HepG2 (cell line): ENCODE measurements around the gene UGT8. TPM values are rescaled to one million over a fixed set of nuclear protein-coding genes. Genes with fewer than 3 reads are reported as not detected.

ENCODE experiments used
- ATAC-seq: fragments of 200-7000 bp; cut with Tn5 transposase; 3 replicates; pipeline ENCODE4 v1.9.1; 2020; ENCODE audit warnings: mild to moderate bottlenecking, moderate library complexity
- BruUV-seq: library from RNA; stranded (reverse); fragments of 400-500 nt; replicated peaks from 2 replicates; lab custom pipeline; 2021; lab: Mats Ljungman, UMichigan
- CTCF ChIA-PET: fragments of 300-600 bp; formaldehyde crosslinking; extraction: SDS; loops from one replicate; lab custom pipeline; 2021; ENCODE audit warnings: low total read pairs, inconsistent platforms, low intra/inter-chr PET ratio; lab: Yijun Ruan, JAX
- POLR2A ChIA-PET: fragments of 350-600 bp; sonication (Branson Sonifier 250); formaldehyde crosslinking; loops from one replicate; lab custom pipeline; 2020; ENCODE audit warnings: antibody characterized with exemption, inconsistent platforms; lab: Yijun Ruan, JAX
- DNase-seq: peaks from one replicate; pipeline ENCODE4 v3.0.0-alpha.2; 2015; ENCODE audit warnings: low spot score
- FAIRE-seq: peaks from 3 replicates; lab custom pipeline; 2011; peaks lifted over from hg19 to GRCh38; lab: Jason Lieb, UNC
- H2AFZ ChIP-seq: one replicate; pipeline ENCODE4 v1.6.1; 2011; ENCODE audit warnings: low read length, inconsistent platforms
- H3K27ac ChIP-seq: fragments of 300-600 bp; 3 replicates; pipeline ENCODE4 v1.8.0; 2011; ENCODE audit warnings: mixed run types, mild to moderate bottlenecking, mixed read lengths, low read length, inconsistent platforms; ENCODE audit not compliant: insufficient read depth; ENCODE audit errors: extremely low read length
- H3K27me3 ChIP-seq, 2 experiments: fragments of 200-600 bp in 1 of 2; 2 replicates in 1 of 2; 3 replicates in 1 of 2; pipeline versions ENCODE4 v1.6.0 to v1.8.0; 2011; ENCODE audit warnings: low read length in 2 of 2, mild to moderate bottlenecking in 2 of 2, moderate library complexity in 2 of 2, inconsistent platforms in 1 of 2; ENCODE audit not compliant: insufficient read depth in 2 of 2, control insufficient read depth in 1 of 2
- H3K36me3 ChIP-seq, 2 experiments: fragments of 200-600 bp in 1 of 2; replicated peaks in 1 of 2; 2 replicates in 1 of 2; 3 replicates in 1 of 2; pipeline versions ENCODE4 v1.5.1 to v1.8.0; 2011; ENCODE audit warnings: low read length in 2 of 2, inconsistent platforms in 1 of 2; ENCODE audit not compliant: insufficient read depth in 2 of 2, control insufficient read depth in 1 of 2
- H3K4me1 ChIP-seq: 2 replicates; pipeline ENCODE4 v1.5.1; 2012; ENCODE audit warnings: low read length, inconsistent platforms; ENCODE audit not compliant: insufficient read depth
- H3K4me2 ChIP-seq: 2 replicates; pipeline ENCODE4 v1.6.0; 2011; ENCODE audit warnings: low read depth, low read length, inconsistent platforms
- H3K4me3 ChIP-seq, 3 experiments: fragments of 200-600 bp in 1 of 3; sonication (generic), shearing (Covaris generic) in 1 of 3; replicated peaks in 1 of 3; 2 replicates each; pipeline ENCODE4 v1.5.1; 2011 to 2016; ENCODE audit warnings: low read length in 3 of 3, inconsistent platforms in 2 of 3, low read depth in 2 of 3, mild to moderate bottlenecking in 2 of 3, control low read depth in 1 of 3, mixed read lengths in 1 of 3; ENCODE audit not compliant: insufficient read depth in 1 of 3
- H3K79me2 ChIP-seq: one replicate; pipeline ENCODE4 v1.6.1; 2011; ENCODE audit warnings: low read length, inconsistent platforms; ENCODE audit not compliant: insufficient read depth
- H3K9ac ChIP-seq: 2 replicates; pipeline ENCODE4 v1.6.0; 2011; ENCODE audit warnings: mild to moderate bottlenecking, low read depth, low read length, inconsistent platforms; ENCODE audit not compliant: insufficient read depth
- H3K9me3 ChIP-seq: 2 replicates; pipeline ENCODE4 v1.5.1; 2012; ENCODE audit warnings: mild to moderate bottlenecking, low read length
- H4K20me1 ChIP-seq: 2 replicates; pipeline ENCODE4 v1.6.0; 2011; ENCODE audit warnings: inconsistent platforms, mild to moderate bottlenecking, low read length, moderate library complexity; ENCODE audit not compliant: insufficient read depth
- ATF1 ChIP-seq: IDR thresholded peaks from 2 replicates; pipeline ENCODE4 v1.6.1; 2016; ENCODE audit warnings: mild to moderate bottlenecking, control low read depth
- HCFC1 ChIP-seq: fragments of 150-350 bp; IDR thresholded peaks from 2 replicates; pipeline ENCODE4 v1.6.1; 2014; ENCODE audit warnings: low read depth, low read length
- MXD4 ChIP-seq: IDR thresholded peaks from 2 replicates; pipeline ENCODE4 v1.6.1; 2016; ENCODE audit warnings: mild to moderate bottlenecking, missing biosample characterization, missing genetic modification reagents
- ZNF124 ChIP-seq: sonication (generic); formaldehyde crosslinking; IDR thresholded peaks from 2 replicates; pipeline ENCODE4 v1.4.0; 2020; ENCODE audit warnings: missing genetic modification reagents
- ZNF235 ChIP-seq: sonication (generic); formaldehyde crosslinking; IDR thresholded peaks from 2 replicates; pipeline ENCODE4 v1.8.1; 2023; ENCODE audit warnings: mild to moderate bottlenecking, missing genetic modification reagents, borderline replicate concordance
- WGBS: methylation state at CpG from one replicate; pipeline ENCODE4 v1.1.6; 2017; ENCODE audit warnings: low lambda C conversion rate; 5-methylcytosine and 5-hydroxymethylcytosine counted together
- in situ Hi-C: cut with HindIII; loops from 2 replicates; pipeline ENCODE4 v1.10.0; 2017; ENCODE audit warnings: low pct_unique_long_range_greater_than_20kb; ENCODE audit not compliant: extremely low pct_ligation_motif_present
- intact Hi-C: fragments of 100-400 bp; cut with micrococcal nuclease; formaldehyde crosslinking; loops from one replicate; pipeline ENCODE4 v1.10.0; 2022; ENCODE audit not compliant: unreplicated experiment
- polyA plus RNA-seq, 8 experiments: library from polyadenylated mRNA; depleted of rRNA in 3 of 8; stranded (reverse) in 7 of 8; unstranded in 1 of 8; fragments of >200 nt; fragmentation: Illumina TruSeq in 4 of 8; extraction: Trizol in 4 of 8; gene quantifications; 2 replicates each; pipeline versions ENCODE4 v1.2.1 to v1.2.3, GENCODE V29; 2011 to 2016; ENCODE audit warnings: low read depth in 4 of 8, missing spikeins in 1 of 8, mixed read lengths in 1 of 8; ENCODE audit not compliant: insufficient read depth in 1 of 8
- total RNA-seq, 5 experiments: library from RNA; depleted of rRNA; stranded (reverse); fragments of >200 nt; fragmentation: Illumina TruSeq; extraction: Trizol; gene quantifications; 2 replicates each; pipeline ENCODE4 v1.2.3, GENCODE V29; 2016; ENCODE audit warnings: low read depth in 1 of 5
- TF ChIP-seq, protein P1 (sequence below): sonication (generic); formaldehyde crosslinking; IDR thresholded peaks from 2 replicates; pipeline ENCODE4 v1.9.0; 2021; ENCODE audit warnings: missing genetic modification reagents, borderline replicate concordance
- TF ChIP-seq, protein P2 (sequence below), 2 experiments: sonication (generic) in 1 of 2; formaldehyde crosslinking in 1 of 2; IDR thresholded peaks; 2 replicates each; pipeline versions ENCODE4 v1.4.0 to v1.6.1; 2016 to 2020; ENCODE audit warnings: borderline replicate concordance in 1 of 2, low read depth in 1 of 2, mild to moderate bottlenecking in 1 of 2, missing genetic modification reagents in 1 of 2
- TF ChIP-seq, protein P3 (sequence below): sonication (generic); formaldehyde crosslinking; IDR thresholded peaks from 2 replicates; pipeline ENCODE4 v1.5.0; 2020; ENCODE audit warnings: mild to moderate bottlenecking, missing genetic modification reagents

UGT8 gene
- total and polyA plus RNA-seq, 2 of the 13 experiments (the other 11 are each of a cell fraction or from before 2014, with no cell fraction given): not detected

DNA sequence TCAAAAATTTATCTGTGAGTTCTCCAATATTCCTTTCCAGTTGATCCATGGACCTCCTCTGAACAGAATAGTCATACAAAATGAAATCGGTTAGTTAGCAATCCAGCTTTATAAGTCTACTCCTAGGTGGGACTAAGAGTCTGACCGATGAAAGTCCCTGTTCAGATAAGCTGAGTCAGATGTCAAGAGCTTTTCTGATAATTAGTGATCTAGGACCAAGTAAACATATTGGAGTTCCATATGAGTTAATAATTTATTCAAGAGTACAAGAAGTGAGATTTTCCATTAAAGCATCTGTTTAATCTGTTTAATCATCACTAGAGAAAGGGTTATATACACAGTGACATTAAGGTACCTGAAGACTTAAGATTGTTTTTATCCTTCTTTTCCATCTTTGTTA lies 74.7 kb downstream of the UGT8 start (continued):
- TF ChIP-seq, protein P1, sequence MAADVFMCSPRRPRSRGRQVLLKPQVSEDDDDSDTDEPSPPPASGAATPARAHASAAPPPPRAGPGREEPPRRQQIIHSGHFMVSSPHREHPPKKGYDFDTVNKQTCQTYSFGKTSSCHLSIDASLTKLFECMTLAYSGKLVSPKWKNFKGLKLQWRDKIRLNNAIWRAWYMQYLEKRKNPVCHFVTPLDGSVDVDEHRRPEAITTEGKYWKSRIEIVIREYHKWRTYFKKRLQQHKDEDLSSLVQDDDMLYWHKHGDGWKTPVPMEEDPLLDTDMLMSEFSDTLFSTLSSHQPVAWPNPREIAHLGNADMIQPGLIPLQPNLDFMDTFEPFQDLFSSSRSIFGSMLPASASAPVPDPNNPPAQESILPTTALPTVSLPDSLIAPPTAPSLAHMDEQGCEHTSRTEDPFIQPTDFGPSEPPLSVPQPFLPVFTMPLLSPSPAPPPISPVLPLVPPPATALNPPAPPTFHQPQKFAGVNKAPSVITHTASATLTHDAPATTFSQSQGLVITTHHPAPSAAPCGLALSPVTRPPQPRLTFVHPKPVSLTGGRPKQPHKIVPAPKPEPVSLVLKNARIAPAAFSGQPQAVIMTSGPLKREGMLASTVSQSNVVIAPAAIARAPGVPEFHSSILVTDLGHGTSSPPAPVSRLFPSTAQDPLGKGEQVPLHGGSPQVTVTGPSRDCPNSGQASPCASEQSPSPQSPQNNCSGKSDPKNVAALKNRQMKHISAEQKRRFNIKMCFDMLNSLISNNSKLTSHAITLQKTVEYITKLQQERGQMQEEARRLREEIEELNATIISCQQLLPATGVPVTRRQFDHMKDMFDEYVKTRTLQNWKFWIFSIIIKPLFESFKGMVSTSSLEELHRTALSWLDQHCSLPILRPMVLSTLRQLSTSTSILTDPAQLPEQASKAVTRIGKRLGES (CRISPR knock-in tag): no peak
- no peak for TF ChIP-seq HCFC1
- TF ChIP-seq ATF1: no peak
- TF ChIP-seq, protein P2, sequence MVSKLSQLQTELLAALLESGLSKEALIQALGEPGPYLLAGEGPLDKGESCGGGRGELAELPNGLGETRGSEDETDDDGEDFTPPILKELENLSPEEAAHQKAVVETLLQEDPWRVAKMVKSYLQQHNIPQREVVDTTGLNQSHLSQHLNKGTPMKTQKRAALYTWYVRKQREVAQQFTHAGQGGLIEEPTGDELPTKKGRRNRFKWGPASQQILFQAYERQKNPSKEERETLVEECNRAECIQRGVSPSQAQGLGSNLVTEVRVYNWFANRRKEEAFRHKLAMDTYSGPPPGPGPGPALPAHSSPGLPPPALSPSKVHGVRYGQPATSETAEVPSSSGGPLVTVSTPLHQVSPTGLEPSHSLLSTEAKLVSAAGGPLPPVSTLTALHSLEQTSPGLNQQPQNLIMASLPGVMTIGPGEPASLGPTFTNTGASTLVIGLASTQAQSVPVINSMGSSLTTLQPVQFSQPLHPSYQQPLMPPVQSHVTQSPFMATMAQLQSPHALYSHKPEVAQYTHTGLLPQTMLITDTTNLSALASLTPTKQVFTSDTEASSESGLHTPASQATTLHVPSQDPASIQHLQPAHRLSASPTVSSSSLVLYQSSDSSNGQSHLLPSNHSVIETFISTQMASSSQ (IDR thresholded peaks at IDR 0.05; ENCODE audit: low read depth): no peak
- TF ChIP-seq, protein P2 (CRISPR knock-in tag; IDR thresholded peaks at IDR 0.05; ENCODE audit: borderline replicate concordance): no peak

DNA sequence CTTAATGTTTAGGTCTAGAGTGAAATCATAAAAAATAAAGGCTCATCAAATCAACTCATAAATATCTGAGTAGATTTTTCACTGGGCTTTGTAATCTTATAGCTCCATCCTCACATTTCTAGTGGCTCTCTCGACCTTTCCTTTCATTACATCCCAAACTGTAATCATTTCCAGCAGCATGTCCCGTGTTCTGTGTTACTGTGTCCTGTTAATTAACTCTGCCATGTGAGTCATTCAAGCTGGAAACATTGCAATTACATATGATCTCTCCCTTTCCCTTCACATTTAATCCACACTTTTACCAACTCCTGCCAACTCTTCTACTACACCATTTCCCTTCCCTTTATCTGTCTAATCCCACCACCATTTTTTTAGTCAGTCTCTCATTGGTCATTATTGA lies 75.5 kb downstream of the UGT8 start:
- no peak for ATAC-seq
- Histone ChIP-seq H3K9me3 (no peaks in the 10 kb centered on the region), H3K4me2 (no peak overlapping the region), H3K9ac (no peak overlapping the region), H3K4me1 (no peaks in the 10 kb centered on the region), H4K20me1 (no peaks in the 10 kb centered on the region), H3K79me2 (no peaks in the 10 kb centered on the region), H3K36me3 (no peaks in the 10 kb centered on the region), H3K27ac (no peak overlapping the region), H3K4me3 (no peak overlapping the region), H3K27me3 (no peaks in the 10 kb centered on the region), H2AFZ (no peak overlapping the region)
- intact Hi-C loops: no loop called here
- CTCF ChIA-PET: no interaction called here
- FAIRE-seq: no peak
- no TSS peak for BruUV-seq
- 0% methylated on average over 2 of the region's 2 CpGs for WGBS
- DNase-seq: no peak
- POLR2A ChIA-PET: no interaction called here
- in situ Hi-C loops: no loop called here
- TF ChIP-seq ZNF124 (CRISPR knock-in tag): no peak
- no peak for TF ChIP-seq MXD4 (CRISPR knock-in tag)
- TF ChIP-seq, protein P3, sequence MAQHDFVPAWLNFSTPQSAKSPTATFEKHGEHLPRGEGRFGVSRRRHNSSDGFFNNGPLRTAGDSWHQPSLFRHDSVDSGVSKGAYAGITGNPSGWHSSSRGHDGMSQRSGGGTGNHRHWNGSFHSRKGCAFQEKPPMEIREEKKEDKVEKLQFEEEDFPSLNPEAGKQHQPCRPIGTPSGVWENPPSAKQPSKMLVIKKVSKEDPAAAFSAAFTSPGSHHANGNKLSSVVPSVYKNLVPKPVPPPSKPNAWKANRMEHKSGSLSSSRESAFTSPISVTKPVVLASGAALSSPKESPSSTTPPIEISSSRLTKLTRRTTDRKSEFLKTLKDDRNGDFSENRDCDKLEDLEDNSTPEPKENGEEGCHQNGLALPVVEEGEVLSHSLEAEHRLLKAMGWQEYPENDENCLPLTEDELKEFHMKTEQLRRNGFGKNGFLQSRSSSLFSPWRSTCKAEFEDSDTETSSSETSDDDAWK (CRISPR knock-in tag): no peak
- TF ChIP-seq, protein P2 (IDR thresholded peaks at IDR 0.05; ENCODE audit: low read depth): no peak
- TF ChIP-seq, protein P2 (CRISPR knock-in tag; IDR thresholded peaks at IDR 0.05; ENCODE audit: borderline replicate concordance): no peak
- no peak for TF ChIP-seq ZNF235
